GM12878 (cell line): ENCODE results near the gene PRRC2A. TPM values are rescaled to one million over a fixed set of nuclear protein-coding genes. Genes with fewer than 3 reads are reported as not detected.

Experiments
- CHD4 ChIP-seq: fragments of 200-600 bp; sonication (generic); IDR thresholded peaks from 2 replicates; pipeline ENCODE4 v1.6.1; 2016; ENCODE audit warnings: mild to moderate bottlenecking
- CUX1 ChIP-seq: IDR thresholded peaks from 2 replicates; pipeline ENCODE4 v1.6.1; 2012; ENCODE audit warnings: improper control_type of control experiment, low read depth, low read length; ENCODE audit not compliant: insufficient replicate concordance
- DPF2 ChIP-seq: fragments of 450-650 bp; IDR thresholded peaks from 2 replicates; pipeline ENCODE4 v1.6.1; 2017; ENCODE audit warnings: mild to moderate bottlenecking
- EP300 ChIP-seq, 2 experiments: fragments of 150-350 bp in 1 of 2; IDR thresholded peaks; 2 replicates each; pipeline ENCODE4 v1.6.1; 2011 to 2012; ENCODE audit warnings: low read depth in 2 of 2, low read length in 2 of 2, borderline replicate concordance in 1 of 2, improper control_type of control experiment in 1 of 2, inconsistent platforms in 1 of 2; ENCODE audit not compliant: control insufficient read depth in 1 of 2
- HDAC2 ChIP-seq: fragments of 200-600 bp; sonication (generic); IDR thresholded peaks from 2 replicates; pipeline ENCODE4 v1.6.1; 2017
- JUND ChIP-seq: IDR thresholded peaks from 2 replicates; pipeline ENCODE4 v1.6.1; 2012; ENCODE audit warnings: low read depth, mild to moderate bottlenecking, low read length, improper control_type of control experiment, moderate library complexity
- KDM1A ChIP-seq: fragments of 200-600 bp; sonication (generic); IDR thresholded peaks from 2 replicates; pipeline ENCODE4 v1.6.1; 2016; ENCODE audit warnings: borderline replicate concordance
- MXI1 ChIP-seq: fragments of 150-350 bp; IDR thresholded peaks from 2 replicates; pipeline ENCODE4 v1.6.1; 2011; ENCODE audit warnings: low read depth, mild to moderate bottlenecking, inconsistent platforms, low read length, improper control_type of control experiment
- NFXL1 ChIP-seq: fragments of 450-650 bp; IDR thresholded peaks from 2 replicates; pipeline ENCODE4 v1.6.1; 2017; ENCODE audit warnings: antibody characterized with exemption, mild to moderate bottlenecking, borderline replicate concordance
- NRF1 ChIP-seq: conservative IDR thresholded peaks from 2 replicates; pipeline ENCODE4 v1.6.1; 2011; ENCODE audit warnings: mild to moderate bottlenecking, low read depth, low read length, improper control_type of control experiment
- RUNX3 ChIP-seq: IDR thresholded peaks from 2 replicates; pipeline ENCODE4 v1.6.1; 2012; ENCODE audit warnings: low read length, inconsistent platforms
- SKIL ChIP-seq: fragments of 450-650 bp; IDR thresholded peaks from 2 replicates; pipeline ENCODE4 v1.6.1; 2017; ENCODE audit warnings: mild to moderate bottlenecking, low read depth, inconsistent platforms; ENCODE audit not compliant: poor library complexity, severe bottlenecking
- SRF ChIP-seq, 2 experiments: IDR thresholded peaks; 2 replicates each; pipeline ENCODE4 v1.6.1; 2011; ENCODE audit warnings: low read depth in 2 of 2, low read length in 2 of 2, mild to moderate bottlenecking in 1 of 2, moderate library complexity in 1 of 2
- STAT1 ChIP-seq: fragments of 450-650 bp; conservative IDR thresholded peaks from 2 replicates; pipeline ENCODE4 v1.6.1; 2014; ENCODE audit warnings: antibody characterized with exemption, mild to moderate bottlenecking
- TAF1 ChIP-seq: IDR thresholded peaks from 2 replicates; pipeline ENCODE4 v1.6.1; 2011; ENCODE audit warnings: mild to moderate bottlenecking, low read depth, low read length, borderline replicate concordance
- TCF7 ChIP-seq: IDR thresholded peaks from 2 replicates; pipeline ENCODE4 v1.6.1; 2014; ENCODE audit warnings: antibody characterized with exemption, borderline replicate concordance
- ZBTB40 ChIP-seq: fragments of 450-650 bp; IDR thresholded peaks from 2 replicates; pipeline ENCODE4 v1.6.1; 2016; ENCODE audit warnings: mild to moderate bottlenecking, moderate library complexity, borderline replicate concordance
- ZNF622 ChIP-seq: fragments of 450-650 bp; IDR thresholded peaks from 2 replicates; pipeline ENCODE4 v1.6.1; 2017; ENCODE audit warnings: mild to moderate bottlenecking, inconsistent platforms
- polyA plus RNA-seq, 11 experiments: library from polyadenylated mRNA; depleted of rRNA in 4 of 11; unstranded in 6 of 11; stranded (reverse) in 5 of 11; fragments of >200 nt; fragmentation: Nextera tagmentation in 4 of 11; fragmentation: Illumina TruSeq in 1 of 11; extraction: Ambion mirVana in 4 of 11; extraction: Trizol in 1 of 11; gene quantifications; 1 replicate in 1 of 11; 2 replicates in 10 of 11; pipeline versions ENCODE4 v1.2.1 to v1.2.3, GENCODE V29; 2011 to 2016; ENCODE audit warnings: inconsistent platforms in 2 of 11, missing spikeins in 2 of 11, low read depth in 1 of 11
- total RNA-seq, 4 experiments: library from RNA; depleted of rRNA in 3 of 4; stranded (reverse); fragments of >200 nt in 3 of 4; fragmentation: Illumina TruSeq in 1 of 4; extraction: Trizol in 1 of 4; gene quantifications; 2 replicates each; pipeline versions ENCODE4 v1.2.1 to v1.2.3, GENCODE V29; 2013 to 2021
- TF ChIP-seq, protein P1 (sequence below): fragments of 450-650 bp; IDR thresholded peaks from 2 replicates; pipeline ENCODE4 v1.6.1; 2014; ENCODE audit warnings: mild to moderate bottlenecking

PRRC2A gene
- total and polyA plus RNA-seq, 10 of the 15 experiments (the other 5 are each of a cell fraction or from before 2014, with no cell fraction given) = 0.40 to 244 (median 61.3) TPM

GRCh38 chr6:31615748-31616147 lies 4.8 kb upstream of the PRRC2A start (continued):
- TF ChIP-seq EP300 (IDR thresholded peaks at IDR 0.05; ENCODE audit: borderline replicate concordance in 1 of 2, control insufficient read depth in 1 of 2, low read depth in 2 of 2, low read length in 2 of 2) = no peak
- TF ChIP-seq HDAC2 = no peak
- TF ChIP-seq JUND = no peak
- no peak for TF ChIP-seq KDM1A
- TF ChIP-seq RUNX3 = peak; percentile 61
- TF ChIP-seq CHD4 = no peak
- no peak for TF ChIP-seq SKIL
- TF ChIP-seq MXI1 = no peak
- TF ChIP-seq, protein P1, sequence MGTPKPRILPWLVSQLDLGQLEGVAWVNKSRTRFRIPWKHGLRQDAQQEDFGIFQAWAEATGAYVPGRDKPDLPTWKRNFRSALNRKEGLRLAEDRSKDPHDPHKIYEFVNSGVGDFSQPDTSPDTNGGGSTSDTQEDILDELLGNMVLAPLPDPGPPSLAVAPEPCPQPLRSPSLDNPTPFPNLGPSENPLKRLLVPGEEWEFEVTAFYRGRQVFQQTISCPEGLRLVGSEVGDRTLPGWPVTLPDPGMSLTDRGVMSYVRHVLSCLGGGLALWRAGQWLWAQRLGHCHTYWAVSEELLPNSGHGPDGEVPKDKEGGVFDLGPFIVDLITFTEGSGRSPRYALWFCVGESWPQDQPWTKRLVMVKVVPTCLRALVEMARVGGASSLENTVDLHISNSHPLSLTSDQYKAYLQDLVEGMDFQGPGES = no peak
- no peak for TF ChIP-seq ZBTB40
- no peak for TF ChIP-seq STAT1
- TF ChIP-seq CUX1 = no peak
- TF ChIP-seq ZNF622 = no peak
- no peak for TF ChIP-seq SRF (IDR thresholded peaks at IDR 0.05; ENCODE audit: low read depth in 2 of 2, low read length in 2 of 2)
- no peak for TF ChIP-seq NRF1
- 0 out of 2 replicates have a peak, but pooled peaks have one; percentile 13 for TF ChIP-seq TAF1
- TF ChIP-seq TCF7 = no peak
- TF ChIP-seq NFXL1 = no peak
- no peak for TF ChIP-seq DPF2
